HEK293T (cell line): Measurements from ENCODE around the gene PLEKHB2.

Experiments
- CTCF ChIA-PET: fragments of 350-600 bp; formaldehyde crosslinking; extraction: SDS; loops from one replicate; lab custom pipeline; 2021; ENCODE audit warnings: antibody characterized with exemption, inconsistent platforms; lab: Yijun Ruan, JAX
- POLR2A ChIA-PET: fragments of 350-600 bp; formaldehyde crosslinking; extraction: SDS; loops from one replicate; lab custom pipeline; 2020; ENCODE audit warnings: antibody characterized with exemption, inconsistent platforms; lab: Yijun Ruan, JAX
- DNase-seq: peaks from one replicate; pipeline ENCODE4 v3.0.0; 2012; ENCODE audit warnings: mixed read lengths; ENCODE audit errors: extremely low spot score
- ARNT ChIP-seq: fragments of 450-650 bp; IDR thresholded peaks from 2 replicates; pipeline ENCODE4 v1.6.1; 2017; ENCODE audit warnings: mild to moderate bottlenecking
- BHLHE40 ChIP-seq: fragments of 450-650 bp; IDR thresholded peaks from 2 replicates; pipeline ENCODE4 v1.6.1; 2016; ENCODE audit warnings: mild to moderate bottlenecking, moderate library complexity, borderline replicate concordance
- CTBP1 ChIP-seq: fragments of 450-650 bp; IDR thresholded peaks from 2 replicates; pipeline ENCODE4 v1.6.1; 2016; ENCODE audit warnings: borderline replicate concordance
- ELF4 ChIP-seq: fragments of 450-650 bp; IDR thresholded peaks from 2 replicates; pipeline ENCODE4 v1.6.1; 2017; ENCODE audit warnings: antibody characterized with exemption
- FOXA1 ChIP-seq: fragments of 450-650 bp; IDR thresholded peaks from 2 replicates; pipeline ENCODE4 v1.6.1; 2016; ENCODE audit warnings: mild to moderate bottlenecking
- FOXK2 ChIP-seq: fragments of 450-650 bp; IDR thresholded peaks from 2 replicates; pipeline ENCODE4 v1.6.1; 2016; ENCODE audit warnings: mild to moderate bottlenecking
- FOXM1 ChIP-seq: fragments of 450-650 bp; IDR thresholded peaks from 2 replicates; pipeline ENCODE4 v1.6.1; 2017; ENCODE audit warnings: mild to moderate bottlenecking, borderline replicate concordance
- HDGF ChIP-seq: fragments of 450-650 bp; IDR thresholded peaks from 2 replicates; pipeline ENCODE4 v1.6.1; 2017; ENCODE audit warnings: antibody characterized with exemption, borderline replicate concordance
- L3MBTL2 ChIP-seq: fragments of 450-650 bp; conservative IDR thresholded peaks from 2 replicates; pipeline ENCODE4 v1.6.1; 2016; ENCODE audit warnings: mild to moderate bottlenecking
- LEF1 ChIP-seq: fragments of 450-650 bp; IDR thresholded peaks from 2 replicates; pipeline ENCODE4 v1.6.1; 2017; ENCODE audit warnings: mild to moderate bottlenecking, borderline replicate concordance
- NFRKB ChIP-seq: fragments of 450-650 bp; IDR thresholded peaks from 2 replicates; pipeline ENCODE4 v1.6.1; 2016; ENCODE audit warnings: mild to moderate bottlenecking, moderate library complexity
- PKNOX1 ChIP-seq: fragments of 450-650 bp; IDR thresholded peaks from 2 replicates; pipeline ENCODE4 v1.6.1; 2016
- SP1 ChIP-seq: fragments of 450-650 bp; IDR thresholded peaks from 2 replicates; pipeline ENCODE4 v1.6.1; 2017
- SUZ12 ChIP-seq: fragments of 450-650 bp; IDR thresholded peaks from 2 replicates; pipeline ENCODE4 v1.6.1; 2016; ENCODE audit warnings: mild to moderate bottlenecking
- TARDBP ChIP-seq: fragments of 450-650 bp; IDR thresholded peaks from 2 replicates; pipeline ENCODE4 v1.6.1; 2016
- ZNF384 ChIP-seq: fragments of 450-650 bp; IDR thresholded peaks from 2 replicates; pipeline ENCODE4 v1.6.1; 2016

Gene PLEKHB2

DNA sequence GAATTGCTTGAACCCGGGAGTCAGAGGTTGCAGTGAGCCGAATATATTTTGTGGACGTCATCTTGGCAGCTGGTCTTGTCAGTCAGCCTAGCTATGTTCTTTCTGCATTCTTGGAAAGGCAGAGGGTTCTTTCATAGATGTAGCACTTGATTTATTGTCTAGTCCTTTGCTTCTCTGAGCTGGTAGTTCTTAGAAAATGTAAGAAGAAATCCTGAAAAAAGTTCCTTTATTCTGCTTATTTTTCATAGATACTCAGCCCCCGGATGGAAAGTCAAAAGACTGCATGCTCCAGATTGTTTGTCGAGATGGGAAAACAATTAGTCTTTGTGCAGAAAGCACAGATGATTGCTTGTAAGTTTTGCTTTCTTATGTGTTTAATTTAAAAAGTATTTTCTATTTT lies 21.3 kb downstream of the PLEKHB2 start:
- ChIA-PET POLR2A (no interaction called here), CTCF (no interaction called here)
- no peak for DNase-seq
- TF ChIP-seq FOXM1: no peak
- TF ChIP-seq SUZ12: no peak
- TF ChIP-seq FOXA1: no peak
- TF ChIP-seq TARDBP: no peak
- no peak for TF ChIP-seq FOXK2
- TF ChIP-seq BHLHE40: no peak
- no peak for TF ChIP-seq CTBP1
- TF ChIP-seq PKNOX1: no peak
- no peak for TF ChIP-seq NFRKB
- no peak for TF ChIP-seq L3MBTL2
- no peak for TF ChIP-seq SP1
- TF ChIP-seq ELF4: no peak
- TF ChIP-seq HDGF: no peak
- no peak for TF ChIP-seq ZNF384
- TF ChIP-seq LEF1: no peak
- no peak for TF ChIP-seq ARNT

DNA sequence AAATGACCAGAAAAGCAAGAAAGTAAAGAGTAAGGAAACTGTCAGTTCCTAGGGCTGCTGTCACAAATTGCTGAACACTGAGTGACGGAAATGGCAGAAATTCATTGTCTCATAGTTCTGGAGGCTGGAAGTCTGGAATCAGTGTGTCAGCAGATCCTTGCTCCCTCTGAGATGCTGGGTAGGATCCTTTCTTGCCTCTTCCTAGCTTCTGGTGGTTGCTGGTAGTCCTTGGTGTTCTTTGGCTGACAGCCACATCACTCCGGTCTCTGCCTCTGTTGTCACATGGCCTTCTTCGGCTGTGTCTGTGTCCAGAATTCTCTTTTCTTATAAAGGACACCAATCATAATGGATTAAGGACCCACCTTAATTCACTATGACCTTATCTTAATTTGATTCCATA lies 21.9 kb downstream of the PLEKHB2 start:
- ChIA-PET CTCF (no interaction called here), POLR2A (no interaction called here)
- no peak for TF ChIP-seq L3MBTL2
- TF ChIP-seq BHLHE40: no peak
- TF ChIP-seq PKNOX1: no peak
- no peak for TF ChIP-seq NFRKB
- no peak for TF ChIP-seq FOXM1
- no peak for TF ChIP-seq CTBP1
- TF ChIP-seq ARNT: no peak
- DNase-seq: no peak

DNA sequence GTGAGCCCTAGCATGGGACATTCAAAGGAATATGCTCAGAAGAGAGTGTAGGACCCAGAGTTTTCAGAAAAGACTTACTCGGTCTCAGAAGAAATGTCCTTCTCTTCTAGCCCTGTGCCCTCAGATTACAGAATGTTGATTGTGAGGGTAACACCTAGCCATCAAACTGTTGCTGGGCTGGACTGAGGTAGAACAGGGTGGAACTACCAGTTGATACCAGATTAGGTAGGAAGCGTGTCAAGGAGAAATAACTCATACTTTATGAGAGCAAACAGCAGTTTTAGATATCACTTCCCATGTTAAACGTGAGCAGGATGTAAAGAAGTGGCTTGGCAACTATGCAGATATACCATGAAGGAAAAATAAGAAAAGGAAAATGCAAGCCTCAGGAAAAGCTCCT lies 22.8 kb downstream of the PLEKHB2 start:
- ChIA-PET CTCF (no interaction called here), POLR2A (no interaction called here)
- TF ChIP-seq ARNT (no peak), SP1 (no peak), NFRKB (no peak)
- DNase-seq: no peak

DNA sequence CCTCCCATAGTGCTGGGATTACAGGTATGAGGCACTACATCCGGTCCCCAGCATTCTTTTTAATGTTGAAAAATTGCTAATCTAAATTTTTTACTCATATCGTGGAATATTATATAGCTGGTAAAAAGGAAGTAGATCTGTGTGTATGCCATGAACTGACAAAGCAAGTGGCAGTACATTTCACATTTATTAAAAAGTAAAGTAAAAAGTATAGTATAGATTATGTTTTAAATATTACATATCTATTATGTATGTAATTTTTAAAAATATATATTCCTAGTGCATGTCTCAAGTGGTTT lies 25.1 kb downstream of the PLEKHB2 start:
- ChIA-PET POLR2A (interaction anchor here (0.8 kb wide), 1 partner anchor 23 kb away, joined by 5 read pairs; no protein-coding TSS in a partner anchor), CTCF (no interaction called here)
- TF ChIP-seq BHLHE40: no peak
- DNase-seq: no peak

GRCh38 chr2:131132729-131133128 lies 27.6 kb downstream of the PLEKHB2 start:
- ChIA-PET POLR2A (no interaction called here), CTCF (no interaction called here)
- TF ChIP-seq ZNF384 (no peak), CTBP1 (no peak), PKNOX1 (no peak), SUZ12 (no peak), FOXM1 (no peak), FOXA1 (no peak), TARDBP (no peak), SP1 (no peak), FOXK2 (no peak), LEF1 (no peak), ELF4 (no peak), ARNT (no peak), HDGF (no peak)
- DNase-seq: no peak

- POLR2A ChIA-PET: no interaction called here
- TF ChIP-seq L3MBTL2 (no peak), PKNOX1 (no peak), FOXK2 (no peak), ZNF384 (no peak), SP1 (no peak), HDGF (no peak), SUZ12 (no peak), ARNT (no peak)
- no peak for DNase-seq
- CTCF ChIA-PET: no interaction called here
Measured at GRCh38 chr2:131140581-131140980, 35.4 kb downstream of the PLEKHB2 start.

DNA sequence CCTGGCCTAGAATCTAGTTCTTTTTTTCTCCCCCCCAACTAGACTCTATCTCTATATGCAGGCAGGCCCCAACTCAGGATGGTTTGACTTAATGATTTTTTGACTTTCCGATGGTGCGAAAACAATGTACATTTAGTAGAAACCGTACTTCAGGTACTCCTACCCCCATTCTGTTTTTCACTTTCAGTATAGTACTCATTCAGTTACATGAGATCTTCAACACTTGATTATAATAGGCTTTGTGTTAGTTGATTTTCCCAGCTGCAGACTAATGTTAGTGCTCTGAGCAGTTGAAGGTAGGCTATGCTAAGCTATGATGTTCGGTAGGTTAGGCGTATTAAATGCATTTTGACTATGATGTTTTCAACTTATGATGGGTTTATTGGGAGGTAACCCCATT lies 37.7 kb downstream of the PLEKHB2 start:
- no peak for TF ChIP-seq BHLHE40
- TF ChIP-seq NFRKB: no peak
- no peak for TF ChIP-seq PKNOX1
- TF ChIP-seq ELF4: no peak
- no peak for TF ChIP-seq SP1
- no peak for TF ChIP-seq FOXK2
- no peak for TF ChIP-seq ZNF384
- no peak for TF ChIP-seq FOXM1
- TF ChIP-seq L3MBTL2: no peak
- no peak for TF ChIP-seq SUZ12
- TF ChIP-seq CTBP1: no peak
- no peak for TF ChIP-seq LEF1
- no peak for TF ChIP-seq HDGF
- TF ChIP-seq ARNT: no peak
- TF ChIP-seq TARDBP: no peak
- POLR2A ChIA-PET: no interaction called here
- CTCF ChIA-PET: no interaction called here
- no peak for DNase-seq
